GM12875 (cell line): ENCODE measurements around the gene UQCR11.
A peak's percentile ranks its signal among the peaks of the same experiment; 100 is the strongest.

Experiments used
- H3K4me3 ChIP-seq: one replicate; pipeline ENCODE4 v1.5.1; 2011; ENCODE audit warnings: low read depth, low read length, control low read depth
- CTCF ChIP-seq: IDR thresholded peaks from 2 replicates; pipeline ENCODE4 v1.5.1; 2011; ENCODE audit warnings: low read depth, mild to moderate bottlenecking, control low read depth, inconsistent platforms, low read length, moderate library complexity, borderline replicate concordance; ENCODE audit not compliant: insufficient read depth

Gene UQCR11

DNA sequence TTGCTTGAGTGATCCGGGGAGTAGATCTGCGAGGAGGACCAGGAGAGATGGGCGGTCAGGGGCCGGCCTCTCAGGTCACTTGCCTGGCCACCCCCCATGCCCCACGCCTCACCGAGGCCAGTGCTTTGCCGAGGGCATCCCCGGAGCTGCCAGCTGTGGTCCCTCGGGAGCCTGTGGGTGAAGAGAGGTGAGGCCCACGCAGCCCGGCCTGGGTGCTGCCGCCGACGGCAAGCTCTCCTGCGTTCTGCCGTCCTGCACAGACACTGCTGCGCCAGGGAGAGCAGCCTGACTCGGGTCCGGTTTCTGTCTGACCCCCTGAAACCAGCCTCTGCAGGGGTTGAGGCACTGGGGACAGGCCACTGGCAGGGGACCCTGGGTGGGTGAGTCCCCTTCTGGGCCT, 15.8 kb upstream of the UQCR11 start:
- H3K4me3 ChIP-seq: no peak overlapping the region
- no peak for TF ChIP-seq CTCF

- no peak for TF ChIP-seq CTCF
- H3K4me3 ChIP-seq: no peak overlapping the region
These were observed 15.2 kb upstream of the UQCR11 start for GRCh38 chr19:1620502-1620901.

- no peak overlapping the region for H3K4me3 ChIP-seq
- no peak for TF ChIP-seq CTCF
These were observed 14.4 kb upstream of the UQCR11 start for GRCh38 chr19:1619703-1620102.

DNA sequence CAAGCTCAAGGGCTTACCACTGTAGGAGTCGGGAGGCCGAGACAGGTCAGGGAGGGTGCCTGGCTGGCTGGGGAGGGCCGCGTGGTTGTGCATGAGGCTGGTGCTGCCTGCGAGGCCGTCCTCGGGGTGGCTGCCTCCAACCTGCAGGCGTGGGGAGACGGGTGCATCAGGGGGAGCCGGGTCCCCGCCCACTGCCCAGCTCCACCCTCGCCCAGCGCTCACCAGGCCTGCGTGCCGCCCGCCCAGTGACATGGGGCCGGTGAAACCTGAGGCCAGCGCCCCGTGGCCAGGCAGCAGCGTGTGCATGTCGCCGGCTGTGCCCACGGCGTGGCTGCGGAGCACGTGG, 13.8 kb upstream of the UQCR11 start:
- no peak overlapping the region for H3K4me3 ChIP-seq
- no peak for TF ChIP-seq CTCF

- peak; percentile 68 for TF ChIP-seq CTCF
- no peak overlapping the region for H3K4me3 ChIP-seq
These were observed 13.2 kb upstream of the UQCR11 start for GRCh38 chr19:1618157-1619093.

DNA sequence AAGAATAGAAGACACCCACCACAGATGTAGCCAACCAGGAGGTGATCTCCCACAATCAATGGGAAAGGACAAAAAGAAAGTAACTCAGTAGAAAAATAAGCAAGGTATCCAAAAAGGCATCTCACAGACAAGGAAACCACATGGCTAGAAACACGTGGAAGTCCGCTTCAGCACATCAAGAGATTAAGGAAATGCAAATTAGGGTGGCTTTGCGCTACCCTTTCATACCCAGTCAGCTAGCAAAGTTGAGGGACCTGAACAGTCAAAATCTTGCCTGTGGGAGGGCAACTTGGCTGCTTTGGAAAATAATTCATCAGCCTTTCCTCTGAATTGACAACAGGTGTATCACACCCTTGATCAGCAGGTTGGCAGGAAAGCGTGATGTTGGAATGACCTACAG, 11.6 kb upstream of the UQCR11 start:
- TF ChIP-seq CTCF: no peak
- no peak overlapping the region for H3K4me3 ChIP-seq

DNA sequence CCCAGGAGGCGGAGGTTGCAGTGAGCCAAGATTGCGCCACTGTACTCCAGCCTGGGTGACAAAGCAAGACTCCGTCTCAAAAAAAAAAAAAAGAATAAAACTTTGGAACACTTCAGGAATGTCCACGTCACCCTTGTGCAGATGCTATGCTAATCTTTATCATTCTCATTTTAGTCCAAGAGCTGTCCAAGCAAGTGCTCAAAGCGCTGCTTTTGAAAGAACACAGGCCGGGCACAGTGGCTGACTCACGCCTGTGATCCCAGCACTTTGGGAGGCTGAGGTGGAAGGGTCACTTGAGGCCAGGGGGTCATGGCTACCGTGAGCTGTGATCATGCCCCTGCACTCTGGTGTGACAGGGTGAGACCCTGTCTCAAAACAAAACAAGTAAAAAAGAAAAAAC, 11.1 kb upstream of the UQCR11 start:
- no peak for TF ChIP-seq CTCF
- no peak overlapping the region for H3K4me3 ChIP-seq
